ENCODE results near the gene RHBDD2.
"Not testable (repeated sequence)": the region's sequence is repeated elsewhere in the genome, so short reads cannot be mapped to it uniquely, and the experiment has no call there.

DNA sequence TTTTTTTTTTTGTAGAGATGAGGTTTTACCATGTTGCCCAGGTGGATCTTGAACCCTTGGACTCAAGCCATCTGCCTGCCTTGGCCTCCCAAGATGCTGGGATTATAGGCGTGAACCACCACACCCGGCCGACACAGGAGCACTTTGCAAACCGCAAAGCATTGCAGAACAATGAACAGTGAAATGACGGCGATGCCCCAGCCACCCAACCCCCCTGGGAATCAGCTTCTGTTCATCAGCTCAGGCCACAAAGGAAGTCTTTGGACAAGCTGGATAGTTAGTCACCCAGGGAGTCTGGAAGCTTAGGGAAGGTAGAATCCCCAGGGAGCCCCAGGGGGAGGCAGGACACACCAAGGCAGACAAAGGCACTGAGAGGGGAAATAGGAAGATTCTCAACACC lies 49.2 kb upstream of the RHBDD2 start:
- TF ChIP-seq, protein P1, sequence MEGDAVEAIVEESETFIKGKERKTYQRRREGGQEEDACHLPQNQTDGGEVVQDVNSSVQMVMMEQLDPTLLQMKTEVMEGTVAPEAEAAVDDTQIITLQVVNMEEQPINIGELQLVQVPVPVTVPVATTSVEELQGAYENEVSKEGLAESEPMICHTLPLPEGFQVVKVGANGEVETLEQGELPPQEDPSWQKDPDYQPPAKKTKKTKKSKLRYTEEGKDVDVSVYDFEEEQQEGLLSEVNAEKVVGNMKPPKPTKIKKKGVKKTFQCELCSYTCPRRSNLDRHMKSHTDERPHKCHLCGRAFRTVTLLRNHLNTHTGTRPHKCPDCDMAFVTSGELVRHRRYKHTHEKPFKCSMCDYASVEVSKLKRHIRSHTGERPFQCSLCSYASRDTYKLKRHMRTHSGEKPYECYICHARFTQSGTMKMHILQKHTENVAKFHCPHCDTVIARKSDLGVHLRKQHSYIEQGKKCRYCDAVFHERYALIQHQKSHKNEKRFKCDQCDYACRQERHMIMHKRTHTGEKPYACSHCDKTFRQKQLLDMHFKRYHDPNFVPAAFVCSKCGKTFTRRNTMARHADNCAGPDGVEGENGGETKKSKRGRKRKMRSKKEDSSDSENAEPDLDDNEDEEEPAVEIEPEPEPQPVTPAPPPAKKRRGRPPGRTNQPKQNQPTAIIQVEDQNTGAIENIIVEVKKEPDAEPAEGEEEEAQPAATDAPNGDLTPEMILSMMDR (IDR thresholded peaks at IDR 0.05; ENCODE audit: poor library complexity), result not testable (repeated sequence)
- TF ChIP-seq EZH2 (IDR thresholded peaks at IDR 0.05; ENCODE audit: borderline replicate concordance), result not testable (repeated sequence)
